ENCODE measurements around the gene ARHGEF9.
"Not testable (repeated sequence)": the region's sequence is repeated elsewhere in the genome, so short reads cannot be mapped to it uniquely, and the experiment has no call there.

ARHGEF9 gene

DNA sequence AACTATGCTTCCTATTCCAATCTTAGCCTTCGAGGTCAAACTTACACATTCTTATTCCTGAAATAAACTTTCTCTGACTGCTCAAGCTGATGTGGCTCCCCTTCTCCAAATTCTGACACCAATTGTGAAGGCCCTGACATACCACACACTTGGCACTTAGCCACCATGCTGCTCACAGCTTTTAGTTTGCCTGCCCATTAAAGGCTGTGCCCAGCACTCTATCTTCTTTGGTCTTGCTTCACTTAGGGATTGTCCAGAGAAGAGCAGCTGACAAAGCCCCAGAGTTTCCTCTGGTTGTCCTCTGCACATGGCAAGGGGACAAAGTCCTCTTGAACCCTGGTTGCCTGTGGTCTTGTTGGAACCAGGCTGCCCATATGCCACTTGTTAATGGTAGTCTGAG, 126.1 kb downstream of the ARHGEF9 start:
- Histone ChIP-seq H2AFZ (ENCODE audit: low read depth, low read length) (no peak overlapping the region), H3K4me2 (ENCODE audit: low read length) (no peak overlapping the region), H3K9ac (ENCODE audit: low read length) (no peak overlapping the region), H3K36me3 (replicated peaks; ENCODE audit: low read depth, low read length) (no peaks in the 10 kb centered on the region), H3K4me3 (ENCODE audit: low read length) (no peak overlapping the region), H3K27ac (ENCODE audit: low read length) (no peak overlapping the region), H3K27me3 (ENCODE audit: low read depth, low read length) (no peaks in the 10 kb centered on the region), H3K9me3 (ENCODE audit: insufficient read depth, low read length) (no peaks in the 10 kb centered on the region), H3K79me2 (ENCODE audit: low read length) (no peaks in the 10 kb centered on the region), H3K4me1 (ENCODE audit: low read length) (no peaks in the 10 kb centered on the region), H4K20me1 (ENCODE audit: insufficient read depth, low read length) (no peaks in the 10 kb centered on the region)
- TF ChIP-seq EZH2phosphoT487 (IDR thresholded peaks at IDR 0.05; ENCODE audit: low read depth) (no peak), CTCF (IDR thresholded peaks at IDR 0.05; ENCODE audit: low read depth, low read length) (no peak)

GRCh38 chrX:63657821-63658220, 127.2 kb downstream of the ARHGEF9 start:
- no peaks in the 10 kb centered on the region for H3K79me2 ChIP-seq (ENCODE audit: low read length)

GRCh38 chrX:63656871-63657580, 128.0 kb downstream of the ARHGEF9 start:
- no peak overlapping the region for H3K9ac ChIP-seq (ENCODE audit: low read length)
- H3K4me2 ChIP-seq (ENCODE audit: low read length) = no peak overlapping the region
- H3K27me3 ChIP-seq (ENCODE audit: low read depth, low read length) = no peaks in the 10 kb centered on the region
- H3K4me3 ChIP-seq (ENCODE audit: low read length) = no peak overlapping the region
- no peak for TF ChIP-seq EZH2phosphoT487 (IDR thresholded peaks at IDR 0.05; ENCODE audit: low read depth)
- no peak for TF ChIP-seq CTCF (IDR thresholded peaks at IDR 0.05; ENCODE audit: low read depth, low read length)
- no peak overlapping the region for H2AFZ ChIP-seq (ENCODE audit: low read depth, low read length)
- no peak overlapping the region for H3K27ac ChIP-seq (ENCODE audit: low read length)
- no peaks in the 10 kb centered on the region for H3K36me3 ChIP-seq (replicated peaks; ENCODE audit: low read depth, low read length)
- no peaks in the 10 kb centered on the region for H3K4me1 ChIP-seq (ENCODE audit: low read length)
- H3K79me2 ChIP-seq (ENCODE audit: low read length) = no peaks in the 10 kb centered on the region
- H3K9me3 ChIP-seq (ENCODE audit: insufficient read depth, low read length) = no peaks in the 10 kb centered on the region
- no peaks in the 10 kb centered on the region for H4K20me1 ChIP-seq (ENCODE audit: insufficient read depth, low read length)

More at GRCh38 chrX:63657821-63658220, 127.2 kb downstream of the ARHGEF9 start:
- Histone ChIP-seq H3K9me3 (ENCODE audit: insufficient read depth, low read length) (no peaks in the 10 kb centered on the region), H3K36me3 (replicated peaks; ENCODE audit: low read depth, low read length) (no peaks in the 10 kb centered on the region), H3K9ac (ENCODE audit: low read length) (no peak overlapping the region), H4K20me1 (ENCODE audit: insufficient read depth, low read length) (no peaks in the 10 kb centered on the region), H3K4me3 (ENCODE audit: low read length) (no peak overlapping the region), H3K4me2 (ENCODE audit: low read length) (no peak overlapping the region), H2AFZ (ENCODE audit: low read depth, low read length) (no peak overlapping the region), H3K4me1 (ENCODE audit: low read length) (no peaks in the 10 kb centered on the region), H3K27me3 (ENCODE audit: low read depth, low read length) (no peaks in the 10 kb centered on the region), H3K27ac (ENCODE audit: low read length) (no peak overlapping the region)
- no peak for TF ChIP-seq CTCF (IDR thresholded peaks at IDR 0.05; ENCODE audit: low read depth, low read length)
- no peak for TF ChIP-seq EZH2phosphoT487 (IDR thresholded peaks at IDR 0.05; ENCODE audit: low read depth)

DNA sequence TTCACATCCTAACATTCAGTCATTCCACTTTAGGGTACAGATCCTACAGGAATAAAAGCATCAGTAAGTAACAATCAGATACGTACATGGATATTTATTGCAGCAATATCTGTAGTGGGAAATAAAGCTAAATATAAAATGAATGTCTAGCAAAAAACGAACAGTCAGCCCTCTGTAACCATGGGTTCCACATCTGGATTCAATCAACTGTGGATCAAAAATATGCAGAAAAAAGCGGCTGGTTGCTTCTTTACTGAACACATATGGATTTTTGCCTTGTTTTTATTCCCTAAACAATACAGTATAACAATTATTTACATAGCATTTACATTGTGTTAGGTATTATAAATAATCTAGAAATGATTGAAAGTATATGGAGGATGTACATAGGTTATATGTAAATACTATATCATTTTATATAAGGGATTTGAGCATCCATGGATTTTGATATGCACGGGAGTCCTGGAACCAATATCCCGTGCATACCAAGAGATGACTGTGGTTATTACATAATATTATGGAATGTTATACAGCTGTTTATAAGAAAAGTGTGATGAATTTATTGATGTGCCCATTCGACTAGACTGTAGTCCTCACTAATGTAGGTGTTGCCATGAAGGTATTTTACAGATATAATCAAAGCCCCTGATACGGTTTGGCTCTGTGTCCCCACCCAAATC, 132.8 kb downstream of the ARHGEF9 start:
- no peak overlapping the region for H3K9ac ChIP-seq (ENCODE audit: low read length)
- H3K4me2 ChIP-seq (ENCODE audit: low read length) = no peak overlapping the region
- H3K4me1 ChIP-seq (ENCODE audit: low read length) = no peaks in the 10 kb centered on the region
- TF ChIP-seq CTCF (IDR thresholded peaks at IDR 0.05; ENCODE audit: low read depth, low read length) (no peak), EZH2phosphoT487 (IDR thresholded peaks at IDR 0.05; ENCODE audit: low read depth) (no peak)
- H3K4me3 ChIP-seq (ENCODE audit: low read length) = no peak overlapping the region
- H3K27me3 ChIP-seq (ENCODE audit: low read depth, low read length) = no peaks in the 10 kb centered on the region
- H2AFZ ChIP-seq (ENCODE audit: low read depth, low read length) = no peak overlapping the region
- no peaks in the 10 kb centered on the region for H3K79me2 ChIP-seq (ENCODE audit: low read length)
- H3K9me3 ChIP-seq (ENCODE audit: insufficient read depth, low read length) = no peaks in the 10 kb centered on the region
- no peaks in the 10 kb centered on the region for H4K20me1 ChIP-seq (ENCODE audit: insufficient read depth, low read length)
- H3K36me3 ChIP-seq (replicated peaks; ENCODE audit: low read depth, low read length) = no peaks in the 10 kb centered on the region
- H3K27ac ChIP-seq (ENCODE audit: low read length) = no peak overlapping the region

DNA sequence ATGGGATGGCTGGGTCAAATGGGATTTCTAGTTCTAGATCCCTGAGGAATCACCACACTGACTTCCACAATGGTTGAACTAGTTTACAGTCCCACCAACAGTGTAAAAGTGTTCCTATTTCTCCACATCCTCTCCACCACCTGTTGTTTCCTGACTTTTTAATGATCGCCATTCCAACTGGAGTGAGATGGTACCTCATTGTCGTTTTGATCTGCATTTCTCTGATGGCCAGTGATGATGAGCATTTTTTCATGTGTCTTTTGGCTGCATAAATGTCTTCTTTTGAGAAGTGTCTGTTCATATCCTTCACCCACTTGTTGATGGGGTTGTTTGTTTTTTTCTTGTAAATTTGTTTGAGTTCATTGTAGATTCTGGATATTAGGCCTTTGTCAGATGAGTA, 139.3 kb downstream of the ARHGEF9 start:
- not testable (repeated sequence) for H3K27me3 ChIP-seq (ENCODE audit: low read depth, low read length); H3K9me3 ChIP-seq (ENCODE audit: insufficient read depth, low read length); H3K36me3 ChIP-seq (replicated peaks; ENCODE audit: low read depth, low read length); H3K79me2 ChIP-seq (ENCODE audit: low read length); H3K4me2 ChIP-seq (ENCODE audit: low read length); H3K9ac ChIP-seq (ENCODE audit: low read length); H2AFZ ChIP-seq (ENCODE audit: low read depth, low read length); H3K27ac ChIP-seq (ENCODE audit: low read length); H3K4me3 ChIP-seq (ENCODE audit: low read length); H4K20me1 ChIP-seq (ENCODE audit: insufficient read depth, low read length); H3K4me1 ChIP-seq (ENCODE audit: low read length)
